Gastrocnemius medialis (tissue), 4 donors: ENCODE data around the gene TFIP11. TPM values are rescaled to one million over a fixed set of nuclear protein-coding genes. Genes with fewer than 3 reads are reported as not detected.

Experiments
- ATAC-seq, 2 donors: fragments of 150-250 bp; one replicate each; pipeline ENCODE4 v1.9.1; 2016
- DNase-seq, 2 donors: peaks; one replicate each; pipeline ENCODE4 v3.0.0-alpha.2; 2019
- H3K27ac ChIP-seq, 4 donors: fragments of 200-600 bp; sonication (generic); 1 replicate in 1 of 4; 2 replicates in 3 of 4; pipeline ENCODE4 v1.5.1; 2016 to 2018; ENCODE audit warnings: mild to moderate bottlenecking in 2 of 4, moderate library complexity in 1 of 4
- H3K27me3 ChIP-seq, 3 donors: fragments of 200-600 bp; sonication (generic) in 2 of 3; 1 replicate in 1 of 3; 2 replicates in 2 of 3; pipeline versions ENCODE4 v1.5.1 to v1.6.0; 2016 to 2019; ENCODE audit warnings: mild to moderate bottlenecking in 1 of 3, moderate library complexity in 1 of 3
- H3K36me3 ChIP-seq, 2 donors: fragments of 200-600 bp; sonication (generic) in 1 of 2; one replicate each; pipeline ENCODE4 v1.5.1; 2017 to 2018
- H3K4me1 ChIP-seq, 2 donors: fragments of 200-600 bp; sonication (generic) in 1 of 2; one replicate each; pipeline ENCODE4 v1.5.1; 2016 to 2017; ENCODE audit warnings: mild to moderate bottlenecking in 2 of 2
- H3K4me3 ChIP-seq, 4 donors: fragments of 200-600 bp; sonication (generic) in 3 of 4; 1 replicate in 1 of 4; 2 replicates in 3 of 4; pipeline ENCODE4 v1.5.1; 2016 to 2019; ENCODE audit warnings: mild to moderate bottlenecking in 2 of 4
- H3K9me3 ChIP-seq, 3 donors: fragments of 200-600 bp; sonication (generic) in 2 of 3; 1 replicate in 1 of 3; 2 replicates in 2 of 3; pipeline ENCODE4 v1.5.1; 2016 to 2019
- POLR2A ChIP-seq, 2 donors: fragments of 450-650 bp; IDR thresholded peaks; one replicate each; pipeline ENCODE4 v1.6.1; 2017; ENCODE audit warnings: antibody characterized with exemption in 2 of 2, mild to moderate bottlenecking in 2 of 2, moderate library complexity in 2 of 2
- in situ Hi-C, 4 donors: fragments of 200-750 bp; cut with MboI; loops; one replicate each; pipeline versions ENCODE4 v1.15.0 to v1.8.0; 2017; ENCODE audit warnings: low sequenced_read_pairs in 4 of 4
- intact Hi-C: fragments of 100-400 bp; cut with DNase I; formaldehyde crosslinking; loops from one replicate; pipeline ENCODE4 v1.15.1; 2023; ENCODE audit warnings: low total_unique reads
- total RNA-seq, 4 donors: library from RNA; depleted of rRNA; stranded (reverse); fragments of >200 nt; gene quantifications; one replicate each; pipeline versions ENCODE4 v1.1.0 to v1.2.3, GENCODE V29; 2016
- TF ChIP-seq, protein P1 (sequence below), 5 experiments: fragments of 450-650 bp in 3 of 5; fragments of 200-600 bp in 2 of 5; sonication (generic) in 2 of 5; IDR thresholded peaks in 4 of 5; conservative IDR thresholded peaks in 1 of 5; 1 replicate in 4 of 5; 2 replicates in 1 of 5; pipeline ENCODE4 v1.5.1; 2016 to 2019; ENCODE audit warnings: antibody characterized with exemption in 5 of 5, mild to moderate bottlenecking in 3 of 5, moderate library complexity in 3 of 5

The TFIP11 gene
- total RNA-seq, 4 donors from 2014 or later: 33.1 to 65.7 (median 49.2) TPM

DNA sequence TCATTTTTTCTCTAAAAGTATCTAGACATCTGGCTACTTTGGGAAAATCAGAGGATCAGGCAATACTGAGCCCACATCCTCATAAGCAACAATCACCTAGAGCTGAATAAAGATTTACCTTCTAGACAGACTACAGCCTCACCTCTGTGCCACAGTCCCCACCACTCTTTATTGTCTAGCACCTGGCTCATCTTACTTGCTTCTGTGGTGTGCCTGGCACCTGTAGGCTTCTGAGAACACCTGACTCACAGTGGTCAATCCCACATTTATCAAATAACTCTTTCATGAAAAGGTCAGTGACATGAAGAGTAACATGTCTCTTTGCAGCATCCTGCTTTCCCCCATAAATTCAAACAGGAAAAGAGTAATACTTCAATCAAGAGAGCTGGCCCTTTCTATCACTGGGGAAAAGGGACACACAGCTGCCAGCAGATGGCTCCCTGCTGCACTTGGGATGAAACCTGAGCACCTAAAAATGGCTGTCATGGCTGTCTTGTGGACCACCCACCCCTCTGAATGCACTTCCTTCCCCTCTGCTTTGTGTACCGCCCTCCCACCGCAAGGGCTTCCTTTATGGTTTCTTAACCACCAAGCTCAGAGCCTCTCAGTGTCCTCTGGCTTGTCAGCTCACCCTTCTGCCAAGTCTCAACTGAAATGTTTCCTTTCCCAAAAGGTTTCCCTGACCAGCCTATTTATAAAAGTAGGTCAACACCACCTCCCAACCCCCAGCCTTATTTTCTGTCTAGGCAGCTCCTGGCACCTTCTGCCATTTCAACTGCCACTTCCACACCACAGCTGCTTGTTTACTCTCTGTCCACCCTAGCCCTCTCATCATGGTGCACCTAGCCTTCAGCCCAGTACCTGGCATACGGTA is 9.3 kb downstream of the TFIP11 start:
- H3K4me3 ChIP-seq: peak overlapping the region in 2 of 4 donors; percentile 22 to 32
- in situ Hi-C loops (no loop called here), intact Hi-C loops (loop anchor here (1.0 to 2.0 kb wide), 4 partner anchors 18 to 88 kb away; partner anchors contain the start of gene TPST2)
- no peaks in the 10 kb centered on the region for H3K9me3 ChIP-seq
- TF ChIP-seq, protein P1, sequence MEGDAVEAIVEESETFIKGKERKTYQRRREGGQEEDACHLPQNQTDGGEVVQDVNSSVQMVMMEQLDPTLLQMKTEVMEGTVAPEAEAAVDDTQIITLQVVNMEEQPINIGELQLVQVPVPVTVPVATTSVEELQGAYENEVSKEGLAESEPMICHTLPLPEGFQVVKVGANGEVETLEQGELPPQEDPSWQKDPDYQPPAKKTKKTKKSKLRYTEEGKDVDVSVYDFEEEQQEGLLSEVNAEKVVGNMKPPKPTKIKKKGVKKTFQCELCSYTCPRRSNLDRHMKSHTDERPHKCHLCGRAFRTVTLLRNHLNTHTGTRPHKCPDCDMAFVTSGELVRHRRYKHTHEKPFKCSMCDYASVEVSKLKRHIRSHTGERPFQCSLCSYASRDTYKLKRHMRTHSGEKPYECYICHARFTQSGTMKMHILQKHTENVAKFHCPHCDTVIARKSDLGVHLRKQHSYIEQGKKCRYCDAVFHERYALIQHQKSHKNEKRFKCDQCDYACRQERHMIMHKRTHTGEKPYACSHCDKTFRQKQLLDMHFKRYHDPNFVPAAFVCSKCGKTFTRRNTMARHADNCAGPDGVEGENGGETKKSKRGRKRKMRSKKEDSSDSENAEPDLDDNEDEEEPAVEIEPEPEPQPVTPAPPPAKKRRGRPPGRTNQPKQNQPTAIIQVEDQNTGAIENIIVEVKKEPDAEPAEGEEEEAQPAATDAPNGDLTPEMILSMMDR (IDR thresholded peaks at IDR 0.05 in 4 of 5, conservative IDR thresholded peaks at IDR 0.05 in 1 of 5): peak; percentile 46 to 67 (median 60)
- TF ChIP-seq POLR2A (IDR thresholded peaks at IDR 0.05): no peak
- peak; percentile 87 to 91 for DNase-seq
- peaks cover 2 to 80% of the 10 kb centered on the region in 2 donors for H3K36me3 ChIP-seq
- peak; percentile 84 to 91 for ATAC-seq
- H3K4me1 ChIP-seq: peaks cover 34 to 53% of the 10 kb centered on the region in 2 donors
- peak overlapping the region; percentile 84 to 94 (median 88) for H3K27ac ChIP-seq
- no peaks in the 10 kb centered on the region for H3K27me3 ChIP-seq

DNA sequence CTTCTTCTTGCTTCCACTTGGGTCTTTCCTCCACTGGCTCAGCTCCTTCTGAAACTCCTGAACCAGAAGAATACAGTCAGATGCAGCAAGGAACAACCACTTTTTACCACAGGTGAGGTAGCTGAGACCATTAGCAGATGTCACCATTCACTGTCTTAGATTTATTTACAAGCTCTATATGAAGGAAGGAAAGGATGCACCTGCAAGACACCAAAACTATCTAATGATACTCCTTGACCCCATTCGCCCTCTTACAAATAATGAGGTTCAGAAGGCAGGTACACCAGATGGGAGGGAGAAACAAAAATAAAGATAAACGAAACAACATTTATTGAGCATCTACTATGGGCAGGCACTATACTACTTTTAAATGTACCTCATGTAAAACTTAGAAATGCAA is 10.3 kb downstream of the TFIP11 start:
- no peak for DNase-seq
- Histone ChIP-seq H3K36me3 (peaks cover 2 to 77% of the 10 kb centered on the region in 2 donors), H3K27ac (peak overlapping the region; percentile 84 to 94 (median 88)), H3K4me3 (no peak overlapping the region), H3K9me3 (no peaks in the 10 kb centered on the region), H3K4me1 (peaks cover 34 to 53% of the 10 kb centered on the region in 2 donors), H3K27me3 (no peaks in the 10 kb centered on the region)
- in situ Hi-C loops (no loop called here), intact Hi-C loops (loop anchor here (2.0 kb wide), 2 partner anchors 17 to 89 kb away; partner anchors contain the start of gene TPST2)
- no peak for TF ChIP-seq POLR2A (IDR thresholded peaks at IDR 0.05)
- TF ChIP-seq, protein P1 (IDR thresholded peaks at IDR 0.05 in 4 of 5, conservative IDR thresholded peaks at IDR 0.05 in 1 of 5): no peak
- ATAC-seq: no peak

DNA sequence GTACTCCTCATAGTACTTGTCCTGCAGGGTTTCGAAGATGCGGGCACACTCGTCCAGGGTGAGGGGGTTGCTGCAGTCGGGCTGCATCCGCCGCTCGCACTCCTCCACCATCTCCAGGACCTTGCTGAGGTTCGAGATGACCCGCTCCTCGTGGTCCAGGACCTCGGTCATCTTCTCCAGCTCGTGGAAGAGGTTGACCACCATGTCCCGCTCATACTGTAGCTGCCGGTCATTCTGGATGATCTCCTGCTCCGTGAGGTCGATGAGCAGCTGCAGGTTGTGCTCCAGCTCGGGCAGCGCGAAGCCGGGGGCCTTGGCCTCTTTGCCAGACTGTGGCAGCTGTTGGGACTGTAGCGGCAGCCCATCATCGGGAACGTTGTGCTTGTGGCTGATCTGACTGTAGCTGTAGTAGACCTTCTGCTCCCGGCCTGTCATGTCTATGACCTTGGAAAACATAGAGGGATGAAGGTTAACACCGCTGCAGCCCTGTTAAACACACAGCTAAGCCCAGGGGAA is 13.0 kb downstream of the TFIP11 start:
- no peak for TF ChIP-seq POLR2A (IDR thresholded peaks at IDR 0.05)
- TF ChIP-seq, protein P1 (IDR thresholded peaks at IDR 0.05 in 4 of 5, conservative IDR thresholded peaks at IDR 0.05 in 1 of 5): no peak
- in situ Hi-C loops: loop anchor here in 1 of 4 donors (10.0 kb wide), 1 partner anchor 86 kb away; no protein-coding TSS in a partner anchor
- intact Hi-C loops: no loop called here
- no peaks in the 10 kb centered on the region for H3K9me3 ChIP-seq
- no peak overlapping the region for H3K4me3 ChIP-seq
- DNase-seq (no peak), ATAC-seq (no peak)
- peaks cover 0 to 77% of the 10 kb centered on the region in 2 donors for H3K36me3 ChIP-seq
- H3K27me3 ChIP-seq: no peaks in the 10 kb centered on the region
- peak overlapping the region; percentile 84 to 94 (median 88) for H3K27ac ChIP-seq
- peaks cover 30 to 47% of the 10 kb centered on the region in 2 donors for H3K4me1 ChIP-seq

DNA sequence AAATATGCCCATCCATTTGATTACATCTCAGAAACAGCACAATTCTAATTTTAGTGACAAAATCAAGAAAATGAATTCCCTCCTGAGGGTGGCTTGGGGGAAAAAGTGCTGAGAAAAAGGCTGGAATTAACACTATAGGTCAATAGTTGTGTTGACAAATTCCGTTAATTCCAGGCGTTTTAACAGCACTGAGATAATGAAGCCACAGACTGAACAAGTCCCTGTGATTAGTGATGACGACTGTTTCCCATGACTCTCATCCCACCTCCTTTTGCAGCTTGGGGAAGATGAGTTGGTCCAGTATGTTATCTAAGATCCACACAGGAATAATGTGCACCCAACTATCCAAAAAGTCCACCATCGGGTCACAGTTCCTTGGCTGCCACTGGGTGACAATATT is 15.8 kb downstream of the TFIP11 start:
- no peak for ATAC-seq
- intact Hi-C loops (no loop called here), in situ Hi-C loops (loop anchor here in 1 of 4 donors (10.0 kb wide), 1 partner anchor 88 kb away; no protein-coding TSS in a partner anchor)
- no peak for TF ChIP-seq POLR2A (IDR thresholded peaks at IDR 0.05)
- TF ChIP-seq, protein P1 (IDR thresholded peaks at IDR 0.05 in 4 of 5, conservative IDR thresholded peaks at IDR 0.05 in 1 of 5): no peak
- Histone ChIP-seq H3K36me3 (peaks cover 1 to 94% of the 10 kb centered on the region in 2 donors), H3K4me3 (no peak overlapping the region), H3K27me3 (no peaks in the 10 kb centered on the region), H3K27ac (no peak overlapping the region), H3K9me3 (no peaks in the 10 kb centered on the region), H3K4me1 (peaks cover 15 to 21% of the 10 kb centered on the region in 2 donors)
- DNase-seq: no peak
